HEK293 (cell line): ENCODE data around the gene POLN.
A peak's percentile ranks its signal among the peaks of the same experiment; 100 is the strongest.

Source experiments
- EGR2 ChIP-seq: fragments of 450-650 bp; formaldehyde crosslinking; IDR thresholded peaks from 2 replicates; pipeline ENCODE4 v1.5.1; 2016; ENCODE audit warnings: low read depth, missing biosample characterization, missing genetic modification characterization
- GLIS2 ChIP-seq: fragments of 450-650 bp; formaldehyde crosslinking; IDR thresholded peaks from 2 replicates; pipeline ENCODE4 v1.5.1; 2016; ENCODE audit warnings: missing biosample characterization, missing genetic modification characterization
- HOXD13 ChIP-seq: sonication (generic); formaldehyde crosslinking; IDR thresholded peaks from 2 replicates; pipeline ENCODE4 v1.8.0; 2022; ENCODE audit warnings: missing genetic modification reagents, borderline replicate concordance
- KLF1 ChIP-seq: fragments of 450-650 bp; formaldehyde crosslinking; IDR thresholded peaks from 2 replicates; pipeline ENCODE4 v1.5.1; 2016; ENCODE audit warnings: missing biosample characterization, missing genetic modification characterization
- KLF7 ChIP-seq: fragments of 450-650 bp; formaldehyde crosslinking; IDR thresholded peaks from 2 replicates; pipeline ENCODE4 v1.5.1; 2016; ENCODE audit warnings: missing biosample characterization, missing genetic modification characterization, borderline replicate concordance
- YY2 ChIP-seq: fragments of 450-650 bp; formaldehyde crosslinking; IDR thresholded peaks from 2 replicates; pipeline ENCODE4 v1.5.1; 2016; ENCODE audit warnings: missing biosample characterization, missing genetic modification characterization
- ZFHX2 ChIP-seq: fragments of 450-650 bp; formaldehyde crosslinking; conservative IDR thresholded peaks from 2 replicates; pipeline ENCODE4 v1.5.1; 2016; ENCODE audit warnings: missing biosample characterization, missing genetic modification characterization
- ZFP3 ChIP-seq: fragments of 450-650 bp; formaldehyde crosslinking; IDR thresholded peaks from 2 replicates; pipeline ENCODE4 v1.5.1; 2016; ENCODE audit warnings: low read depth, missing biosample characterization, missing genetic modification characterization
- ZFP41 ChIP-seq: fragments of 450-650 bp; formaldehyde crosslinking; IDR thresholded peaks from 2 replicates; pipeline ENCODE4 v1.5.1; 2016; ENCODE audit warnings: missing biosample characterization, missing genetic modification characterization, borderline replicate concordance
- ZFP69B ChIP-seq: fragments of 450-650 bp; formaldehyde crosslinking; IDR thresholded peaks from 2 replicates; pipeline ENCODE4 v1.5.1; 2016; ENCODE audit warnings: missing biosample characterization, missing genetic modification characterization
- ZNF121 ChIP-seq: fragments of 450-650 bp; formaldehyde crosslinking; IDR thresholded peaks from 2 replicates; pipeline ENCODE4 v1.5.1; 2016; ENCODE audit warnings: missing biosample characterization, missing genetic modification characterization
- ZNF138 ChIP-seq: fragments of 450-650 bp; formaldehyde crosslinking; IDR thresholded peaks from 2 replicates; pipeline ENCODE4 v1.5.1; 2016; ENCODE audit warnings: missing biosample characterization, missing genetic modification characterization, borderline replicate concordance
- ZNF302 ChIP-seq: fragments of 450-650 bp; formaldehyde crosslinking; IDR thresholded peaks from 2 replicates; pipeline ENCODE4 v1.5.1; 2016; ENCODE audit warnings: missing biosample characterization, missing genetic modification characterization, low read depth
- ZNF423 ChIP-seq: fragments of 450-650 bp; formaldehyde crosslinking; IDR thresholded peaks from 2 replicates; pipeline ENCODE4 v1.5.1; 2016; ENCODE audit warnings: missing biosample characterization, missing genetic modification characterization
- ZNF48 ChIP-seq: fragments of 450-650 bp; formaldehyde crosslinking; IDR thresholded peaks from 2 replicates; pipeline ENCODE4 v1.5.1; 2016; ENCODE audit warnings: missing biosample characterization, missing genetic modification characterization
- ZNF501 ChIP-seq: fragments of 450-650 bp; formaldehyde crosslinking; IDR thresholded peaks from 2 replicates; pipeline ENCODE4 v1.5.1; 2016; ENCODE audit warnings: missing biosample characterization, missing genetic modification characterization
- ZNF571 ChIP-seq: fragments of 450-650 bp; formaldehyde crosslinking; IDR thresholded peaks from 2 replicates; pipeline ENCODE4 v1.5.0; 2017; ENCODE audit warnings: missing biosample characterization, missing genetic modification characterization
- ZNF76 ChIP-seq: fragments of 450-650 bp; formaldehyde crosslinking; IDR thresholded peaks from 2 replicates; pipeline ENCODE4; 2016; ENCODE audit warnings: low read depth, missing biosample characterization, missing genetic modification characterization, borderline replicate concordance
- ZNF791 ChIP-seq: fragments of 450-650 bp; formaldehyde crosslinking; IDR thresholded peaks from 2 replicates; pipeline ENCODE4 v1.5.1; 2016; ENCODE audit warnings: missing biosample characterization, missing genetic modification characterization
- ZNF843 ChIP-seq: fragments of 450-650 bp; formaldehyde crosslinking; IDR thresholded peaks from 2 replicates; pipeline ENCODE4 v1.5.1; 2016; ENCODE audit warnings: missing biosample characterization, missing genetic modification characterization
- ZSCAN16 ChIP-seq: fragments of 450-650 bp; formaldehyde crosslinking; IDR thresholded peaks from 2 replicates; pipeline ENCODE4 v1.5.1; 2016; ENCODE audit warnings: missing biosample characterization, missing genetic modification characterization
- ZSCAN23 ChIP-seq: fragments of 450-650 bp; formaldehyde crosslinking; IDR thresholded peaks from 2 replicates; pipeline ENCODE4 v1.5.1; 2016; ENCODE audit warnings: missing biosample characterization, missing genetic modification characterization
- ZXDB ChIP-seq: fragments of 450-650 bp; formaldehyde crosslinking; IDR thresholded peaks from 2 replicates; pipeline ENCODE4 v1.5.1; 2016; ENCODE audit warnings: missing biosample characterization, missing genetic modification characterization
- TF ChIP-seq, protein P1 (sequence below): fragments of 450-650 bp; formaldehyde crosslinking; IDR thresholded peaks from 2 replicates; pipeline ENCODE4 v1.5.1; 2016; ENCODE audit warnings: missing biosample characterization, missing genetic modification characterization
- TF ChIP-seq, protein P2 (sequence below): fragments of 450-650 bp; formaldehyde crosslinking; conservative IDR thresholded peaks from 2 replicates; pipeline ENCODE4 v1.5.1; 2016; ENCODE audit warnings: low read depth, missing biosample characterization, missing genetic modification characterization
- TF ChIP-seq, protein P3 (sequence below): IDR thresholded peaks from 2 replicates; pipeline ENCODE4 v1.6.1; 2011; ENCODE audit warnings: mild to moderate bottlenecking, low read depth, low read length, borderline replicate concordance
- TF ChIP-seq, protein P4 (sequence below): fragments of 450-650 bp; formaldehyde crosslinking; IDR thresholded peaks from 2 replicates; pipeline ENCODE4 v1.5.1; 2016; ENCODE audit warnings: missing biosample characterization, missing genetic modification characterization
- TF ChIP-seq, protein P5 (sequence below): fragments of 450-650 bp; formaldehyde crosslinking; IDR thresholded peaks from 2 replicates; pipeline ENCODE4 v1.5.1; 2016; ENCODE audit warnings: missing biosample characterization, missing genetic modification characterization

POLN gene

DNA sequence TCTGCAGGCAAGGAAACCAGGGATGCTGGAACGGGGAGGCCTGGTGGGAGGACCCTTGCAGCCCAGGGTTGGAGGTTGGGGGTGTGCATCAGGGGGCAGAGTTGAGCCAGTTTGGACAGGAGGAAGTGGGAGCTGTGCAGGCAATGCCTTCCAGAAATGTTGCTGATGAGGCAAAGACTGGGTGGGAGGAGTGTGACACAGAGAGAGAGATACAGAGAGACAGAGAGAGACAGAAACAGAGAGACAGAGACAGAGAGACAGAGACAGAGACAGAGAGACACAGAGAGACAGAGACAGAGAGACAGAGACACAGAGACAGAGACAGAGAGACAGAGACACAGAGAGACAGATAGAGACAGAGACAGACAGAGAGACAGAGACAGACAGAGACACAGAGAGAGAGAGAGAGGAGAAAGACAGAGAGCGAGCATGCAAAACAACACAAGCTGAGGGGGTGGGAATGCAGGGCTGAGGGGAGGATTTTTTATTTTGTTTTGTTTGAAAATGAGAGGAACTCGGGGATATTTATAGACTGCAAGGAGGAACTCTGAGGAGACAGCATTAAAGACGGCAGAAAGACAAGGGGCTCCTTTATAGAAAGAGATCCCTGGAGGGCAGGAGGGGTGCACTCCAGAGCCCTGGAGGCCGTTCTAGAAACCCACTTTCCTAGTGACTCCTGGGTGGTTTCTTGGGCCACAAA is 1.9 kb upstream of the POLN start (continued):
- TF ChIP-seq ZFP3 (tag by site-specific recombination) (0 out of 2 replicates have a peak, but pooled peaks have one; percentile 12), ZNF121 (no peak), ZNF423 (tag by site-specific recombination) (no peak), EGR2 (tag by site-specific recombination) (peak; percentile 81), ZNF501 (tag by site-specific recombination) (no peak), ZNF48 (tag by site-specific recombination) (no peak), KLF7 (peak; percentile 41; the same call in 1 of the 2 replicates), ZFP41 (no peak), KLF1 (tag by site-specific recombination) (0 out of 2 replicates have a peak, but pooled peaks have one; percentile 19), ZNF571 (tag by site-specific recombination) (no peak), ZNF76 (tag by site-specific recombination) (no peak), ZNF791 (no peak), ZSCAN23 (tag by site-specific recombination) (no peak), GLIS2 (tag by site-specific recombination) (peak; percentile 75), HOXD13 (CRISPR knock-in tag) (no peak), ZFHX2 (tag by site-specific recombination) (peak; percentile 86), ZFP69B (tag by site-specific recombination) (no peak), ZNF302 (tag by site-specific recombination) (no peak), ZXDB (tag by site-specific recombination) (no peak), ZNF138 (no peak), ZNF843 (no peak), ZSCAN16 (tag by site-specific recombination) (no peak), YY2 (no peak)
- TF ChIP-seq, protein P1, sequence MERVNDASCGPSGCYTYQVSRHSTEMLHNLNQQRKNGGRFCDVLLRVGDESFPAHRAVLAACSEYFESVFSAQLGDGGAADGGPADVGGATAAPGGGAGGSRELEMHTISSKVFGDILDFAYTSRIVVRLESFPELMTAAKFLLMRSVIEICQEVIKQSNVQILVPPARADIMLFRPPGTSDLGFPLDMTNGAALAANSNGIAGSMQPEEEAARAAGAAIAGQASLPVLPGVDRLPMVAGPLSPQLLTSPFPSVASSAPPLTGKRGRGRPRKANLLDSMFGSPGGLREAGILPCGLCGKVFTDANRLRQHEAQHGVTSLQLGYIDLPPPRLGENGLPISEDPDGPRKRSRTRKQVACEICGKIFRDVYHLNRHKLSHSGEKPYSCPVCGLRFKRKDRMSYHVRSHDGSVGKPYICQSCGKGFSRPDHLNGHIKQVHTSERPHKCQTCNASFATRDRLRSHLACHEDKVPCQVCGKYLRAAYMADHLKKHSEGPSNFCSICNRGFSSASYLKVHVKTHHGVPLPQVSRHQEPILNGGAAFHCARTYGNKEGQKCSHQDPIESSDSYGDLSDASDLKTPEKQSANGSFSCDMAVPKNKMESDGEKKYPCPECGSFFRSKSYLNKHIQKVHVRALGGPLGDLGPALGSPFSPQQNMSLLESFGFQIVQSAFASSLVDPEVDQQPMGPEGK (tag by site-specific recombination): 0 out of 2 replicates have a peak, but pooled peaks have one; percentile 25
- TF ChIP-seq, protein P2, sequence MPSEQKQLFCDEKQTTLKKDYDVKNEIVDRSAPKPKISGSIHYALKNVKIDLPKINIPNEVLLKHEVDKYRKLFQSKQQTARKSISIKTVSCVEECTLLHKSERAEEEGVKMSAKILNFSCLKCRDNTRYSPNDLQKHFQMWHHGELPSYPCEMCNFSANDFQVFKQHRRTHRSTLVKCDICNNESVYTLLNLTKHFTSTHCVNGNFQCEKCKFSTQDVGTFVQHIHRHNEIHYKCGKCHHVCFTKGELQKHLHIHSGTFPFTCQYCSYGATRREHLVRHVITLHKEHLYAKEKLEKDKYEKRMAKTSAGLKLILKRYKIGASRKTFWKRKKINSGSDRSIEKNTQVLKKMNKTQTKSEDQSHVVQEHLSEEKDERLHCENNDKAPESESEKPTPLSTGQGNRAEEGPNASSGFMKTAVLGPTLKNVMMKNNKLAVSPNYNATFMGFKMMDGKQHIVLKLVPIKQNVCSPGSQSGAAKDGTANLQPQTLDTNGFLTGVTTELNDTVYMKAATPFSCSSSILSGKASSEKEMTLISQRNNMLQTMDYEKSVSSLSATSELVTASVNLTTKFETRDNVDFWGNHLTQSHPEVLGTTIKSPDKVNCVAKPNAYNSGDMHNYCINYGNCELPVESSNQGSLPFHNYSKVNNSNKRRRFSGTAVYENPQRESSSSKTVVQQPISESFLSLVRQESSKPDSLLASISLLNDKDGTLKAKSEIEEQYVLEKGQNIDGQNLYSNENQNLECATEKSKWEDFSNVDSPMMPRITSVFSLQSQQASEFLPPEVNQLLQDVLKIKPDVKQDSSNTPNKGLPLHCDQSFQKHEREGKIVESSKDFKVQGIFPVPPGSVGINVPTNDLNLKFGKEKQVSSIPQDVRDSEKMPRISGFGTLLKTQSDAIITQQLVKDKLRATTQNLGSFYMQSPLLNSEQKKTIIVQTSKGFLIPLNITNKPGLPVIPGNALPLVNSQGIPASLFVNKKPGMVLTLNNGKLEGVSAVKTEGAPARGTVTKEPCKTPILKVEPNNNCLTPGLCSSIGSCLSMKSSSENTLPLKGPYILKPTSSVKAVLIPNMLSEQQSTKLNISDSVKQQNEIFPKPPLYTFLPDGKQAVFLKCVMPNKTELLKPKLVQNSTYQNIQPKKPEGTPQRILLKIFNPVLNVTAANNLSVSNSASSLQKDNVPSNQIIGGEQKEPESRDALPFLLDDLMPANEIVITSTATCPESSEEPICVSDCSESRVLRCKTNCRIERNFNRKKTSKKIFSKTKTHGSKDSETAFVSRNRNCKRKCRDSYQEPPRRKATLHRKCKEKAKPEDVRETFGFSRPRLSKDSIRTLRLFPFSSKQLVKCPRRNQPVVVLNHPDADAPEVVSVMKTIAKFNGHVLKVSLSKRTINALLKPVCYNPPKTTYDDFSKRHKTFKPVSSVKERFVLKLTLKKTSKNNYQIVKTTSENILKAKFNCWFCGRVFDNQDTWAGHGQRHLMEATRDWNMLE (tag by site-specific recombination): no peak
- TF ChIP-seq, protein P3, sequence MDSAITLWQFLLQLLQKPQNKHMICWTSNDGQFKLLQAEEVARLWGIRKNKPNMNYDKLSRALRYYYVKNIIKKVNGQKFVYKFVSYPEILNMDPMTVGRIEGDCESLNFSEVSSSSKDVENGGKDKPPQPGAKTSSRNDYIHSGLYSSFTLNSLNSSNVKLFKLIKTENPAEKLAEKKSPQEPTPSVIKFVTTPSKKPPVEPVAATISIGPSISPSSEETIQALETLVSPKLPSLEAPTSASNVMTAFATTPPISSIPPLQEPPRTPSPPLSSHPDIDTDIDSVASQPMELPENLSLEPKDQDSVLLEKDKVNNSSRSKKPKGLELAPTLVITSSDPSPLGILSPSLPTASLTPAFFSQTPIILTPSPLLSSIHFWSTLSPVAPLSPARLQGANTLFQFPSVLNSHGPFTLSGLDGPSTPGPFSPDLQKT: no peak
- TF ChIP-seq, protein P4, sequence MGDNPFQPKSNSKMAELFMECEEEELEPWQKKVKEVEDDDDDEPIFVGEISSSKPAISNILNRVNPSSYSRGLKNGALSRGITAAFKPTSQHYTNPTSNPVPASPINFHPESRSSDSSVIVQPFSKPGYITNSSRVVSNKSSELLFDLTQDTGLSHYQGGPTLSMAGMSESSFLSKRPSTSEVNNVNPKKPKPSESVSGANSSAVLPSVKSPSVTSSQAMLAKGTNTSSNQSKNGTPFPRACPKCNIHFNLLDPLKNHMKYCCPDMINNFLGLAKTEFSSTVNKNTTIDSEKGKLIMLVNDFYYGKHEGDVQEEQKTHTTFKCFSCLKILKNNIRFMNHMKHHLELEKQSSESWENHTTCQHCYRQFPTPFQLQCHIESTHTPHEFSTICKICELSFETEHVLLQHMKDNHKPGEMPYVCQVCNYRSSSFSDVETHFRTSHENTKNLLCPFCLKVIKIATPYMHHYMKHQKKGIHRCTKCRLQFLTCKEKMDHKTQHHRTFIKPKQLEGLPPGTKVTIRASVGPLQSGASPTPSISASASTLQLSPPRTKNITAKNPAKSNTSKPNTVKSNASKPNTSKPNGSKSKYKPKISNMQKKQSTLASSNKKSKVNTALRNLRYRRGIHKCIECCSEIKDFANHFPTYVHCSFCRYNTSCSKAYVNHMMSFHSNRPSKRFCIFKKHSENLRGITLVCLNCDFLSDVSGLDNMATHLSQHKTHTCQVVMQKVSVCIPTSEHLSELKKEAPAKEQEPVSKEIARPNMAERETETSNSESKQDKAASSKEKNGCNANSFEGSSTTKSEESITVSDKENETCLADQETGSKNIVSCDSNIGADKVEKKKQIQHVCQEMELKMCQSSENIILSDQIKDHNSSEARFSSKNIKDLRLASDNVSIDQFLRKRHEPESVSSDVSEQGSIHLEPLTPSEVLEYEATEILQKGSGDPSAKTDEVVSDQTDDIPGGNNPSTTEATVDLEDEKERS (tag by site-specific recombination): no peak; the same call in 1 of the 2 replicates
- TF ChIP-seq, protein P5, sequence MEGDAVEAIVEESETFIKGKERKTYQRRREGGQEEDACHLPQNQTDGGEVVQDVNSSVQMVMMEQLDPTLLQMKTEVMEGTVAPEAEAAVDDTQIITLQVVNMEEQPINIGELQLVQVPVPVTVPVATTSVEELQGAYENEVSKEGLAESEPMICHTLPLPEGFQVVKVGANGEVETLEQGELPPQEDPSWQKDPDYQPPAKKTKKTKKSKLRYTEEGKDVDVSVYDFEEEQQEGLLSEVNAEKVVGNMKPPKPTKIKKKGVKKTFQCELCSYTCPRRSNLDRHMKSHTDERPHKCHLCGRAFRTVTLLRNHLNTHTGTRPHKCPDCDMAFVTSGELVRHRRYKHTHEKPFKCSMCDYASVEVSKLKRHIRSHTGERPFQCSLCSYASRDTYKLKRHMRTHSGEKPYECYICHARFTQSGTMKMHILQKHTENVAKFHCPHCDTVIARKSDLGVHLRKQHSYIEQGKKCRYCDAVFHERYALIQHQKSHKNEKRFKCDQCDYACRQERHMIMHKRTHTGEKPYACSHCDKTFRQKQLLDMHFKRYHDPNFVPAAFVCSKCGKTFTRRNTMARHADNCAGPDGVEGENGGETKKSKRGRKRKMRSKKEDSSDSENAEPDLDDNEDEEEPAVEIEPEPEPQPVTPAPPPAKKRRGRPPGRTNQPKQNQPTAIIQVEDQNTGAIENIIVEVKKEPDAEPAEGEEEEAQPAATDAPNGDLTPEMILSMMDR (tag by site-specific recombination): peak; percentile 43; the same call in 1 of the 2 replicates
